PC-9 (cell line): ENCODE results near the gene BTBD18. TPM values are rescaled to one million over a fixed set of nuclear protein-coding genes. Genes with fewer than 3 reads are reported as not detected.
A peak's percentile ranks its signal among the peaks of the same experiment; 100 is the strongest.

Experiments used
- BruUV-seq: library from RNA; stranded (reverse); fragments of 400-500 nt; replicated peaks from 2 replicates; lab custom pipeline; 2021; lab: Mats Ljungman, UMichigan
- CTCF ChIA-PET: fragments of 300-600 bp; sonication (Branson Sonifier 250); formaldehyde crosslinking; loops from one replicate; lab custom pipeline; 2022; ENCODE audit warnings: antibody characterized with exemption; lab: Charles Lee
- POLR2A ChIA-PET: fragments of 300-600 bp; sonication (Branson Sonifier 250); formaldehyde crosslinking; loops from one replicate; lab custom pipeline; 2022; ENCODE audit warnings: antibody characterized with exemption; ENCODE audit not compliant: unreplicated experiment; lab: Charles Lee
- DNase-seq, 2 experiments: peaks; one replicate each; pipeline versions ENCODE4 v3.0.0 to v3.0.0-alpha.2; 2015 to 2022; ENCODE audit warnings: mixed read lengths in 1 of 2
- H2AFZ ChIP-seq: fragments of 200-600 bp; sonication (generic); 2 replicates; pipeline ENCODE4 v1.8.1; 2017; ENCODE audit warnings: antibody characterized with exemption
- H3F3A ChIP-seq: fragments of 200-600 bp; sonication (generic); 2 replicates; pipeline ENCODE4 v1.8.1; 2017; ENCODE audit warnings: antibody characterized with exemption, mild to moderate bottlenecking, low read depth; ENCODE audit not compliant: insufficient read depth
- H3K27ac ChIP-seq: fragments of 200-600 bp; sonication (generic); 2 replicates; pipeline ENCODE4 v1.6.1; 2016; ENCODE audit warnings: mixed run types
- H3K27me3 ChIP-seq: fragments of 200-600 bp; sonication (generic); 2 replicates; pipeline ENCODE4 v1.6.1; 2016; ENCODE audit warnings: low read depth, mixed run types; ENCODE audit not compliant: insufficient read depth
- H3K36me3 ChIP-seq: fragments of 200-600 bp; sonication (generic); 2 replicates; pipeline ENCODE4 v1.6.1; 2016; ENCODE audit warnings: low read depth, mixed run types
- H3K4me1 ChIP-seq: fragments of 200-600 bp; sonication (generic); replicated peaks from 2 replicates; pipeline ENCODE4 v1.6.1; 2016; ENCODE audit warnings: mixed run types; ENCODE audit not compliant: insufficient read depth
- H3K4me2 ChIP-seq: fragments of 200-600 bp; sonication (generic); 2 replicates; pipeline ENCODE4 v1.6.1; 2017; ENCODE audit warnings: mixed run types
- H3K4me3 ChIP-seq: fragments of 200-600 bp; sonication (generic); 2 replicates; pipeline ENCODE4 v1.6.1; 2016; ENCODE audit warnings: mixed run types
- H3K79me2 ChIP-seq: fragments of 200-600 bp; sonication (generic); 2 replicates; pipeline ENCODE4 v1.6.1; 2017; ENCODE audit warnings: low read depth, mixed run types
- H3K9me2 ChIP-seq: fragments of 200-600 bp; sonication (generic); 2 replicates; pipeline ENCODE4 v1.8.1; 2017; ENCODE audit warnings: mild to moderate bottlenecking; ENCODE audit not compliant: insufficient read depth
- H3K9me3 ChIP-seq: fragments of 200-600 bp; sonication (generic); 2 replicates; pipeline ENCODE4 v1.8.1; 2016; ENCODE audit warnings: low read depth; ENCODE audit not compliant: insufficient read depth
- H4K20me1 ChIP-seq: fragments of 200-600 bp; sonication (generic); 2 replicates; pipeline ENCODE4 v1.8.1; 2017; ENCODE audit not compliant: insufficient read depth
- CTCF ChIP-seq: fragments of 200-600 bp; sonication (generic); conservative IDR thresholded peaks from 2 replicates; pipeline ENCODE4 v1.6.1; 2017; ENCODE audit warnings: mixed run types, antibody characterized with exemption, mild to moderate bottlenecking, moderate library complexity
- EZH2 ChIP-seq: fragments of 200-600 bp; sonication (generic); IDR thresholded peaks from 2 replicates; pipeline ENCODE4 v1.8.0; 2017; ENCODE audit warnings: antibody characterized with exemption, low read depth
- intact Hi-C: fragments of 100-400 bp; cut with micrococcal nuclease; formaldehyde crosslinking; loops from one replicate; pipeline ENCODE4 v1.10.0; 2022; ENCODE audit not compliant: unreplicated experiment
- total RNA-seq: library from RNA; stranded (reverse); gene quantifications from 2 replicates; pipeline ENCODE4 v1.2.3, GENCODE V29; 2021

Gene BTBD18
- total RNA-seq, 1 experiment from 2014 or later: not detected

DNA sequence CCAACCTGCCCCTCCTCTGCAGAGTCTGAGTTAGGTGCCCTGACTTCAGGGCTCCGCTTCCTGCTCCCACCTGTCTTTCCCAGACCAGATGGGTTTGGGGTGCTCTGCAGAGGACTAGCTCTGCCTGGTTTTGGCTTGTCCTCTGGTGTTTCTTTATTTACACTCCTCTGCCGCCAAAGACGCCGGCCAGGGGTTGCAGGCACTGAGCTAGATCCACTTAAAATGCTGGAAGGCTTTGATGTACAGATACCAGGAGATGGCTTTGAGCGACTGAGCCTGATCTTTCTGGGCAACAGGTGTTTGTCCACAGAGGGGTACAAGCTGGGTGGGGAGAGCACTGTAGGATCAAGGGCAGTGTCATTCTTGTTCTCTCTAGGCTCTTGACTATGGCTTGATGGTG is 6.4 kb downstream of the BTBD18 start:
- peaks cover 22% of the 10 kb centered on the region for H3K36me3 ChIP-seq
- no peaks in the 10 kb centered on the region for H3K9me2 ChIP-seq
- no peak overlapping the region for H3K4me3 ChIP-seq
- H3K4me1 ChIP-seq: peaks cover 14% of the 10 kb centered on the region
- POLR2A ChIA-PET: interaction anchor here (0.7 kb wide), 1 partner anchor 55 kb away, joined by 4 read pairs; no protein-coding TSS in a partner anchor
- BruUV-seq: no TSS peak
- H3K27ac ChIP-seq: no peak overlapping the region
- no peaks in the 10 kb centered on the region for H3K27me3 ChIP-seq
- H3K9me3 ChIP-seq: no peaks in the 10 kb centered on the region
- no peak for TF ChIP-seq EZH2
- no peak for TF ChIP-seq CTCF
- peaks cover 42% of the 10 kb centered on the region for H3F3A ChIP-seq
- peaks cover 30% of the 10 kb centered on the region for H3K79me2 ChIP-seq
- no peaks in the 10 kb centered on the region for H4K20me1 ChIP-seq
- intact Hi-C loops: no loop called here
- CTCF ChIA-PET: no interaction called here
- no peak for DNase-seq
- H2AFZ ChIP-seq: no peak overlapping the region
- no peak overlapping the region for H3K4me2 ChIP-seq

GRCh38 chr11:57744357-57744756 is 7.3 kb downstream of the BTBD18 start:
- ChIA-PET CTCF (interaction anchor here (0.6 kb wide), 1 partner anchor 51 kb away, joined by 10 read pairs; no protein-coding TSS in a partner anchor), POLR2A (interaction anchor here (0.6 to 0.7 kb wide), 3 partner anchors 20 to 36 kb away, joined by 4 to 9 read pairs (median 5); no protein-coding TSS in a partner anchor)
- Histone ChIP-seq H3K9me2 (no peaks in the 10 kb centered on the region), H3K4me2 (no peak overlapping the region), H3K27ac (no peak overlapping the region), H3K27me3 (no peaks in the 10 kb centered on the region), H4K20me1 (no peaks in the 10 kb centered on the region), H3F3A (peaks cover 48% of the 10 kb centered on the region), H2AFZ (no peak overlapping the region), H3K4me3 (no peak overlapping the region), H3K36me3 (peaks cover 22% of the 10 kb centered on the region), H3K79me2 (peaks cover 30% of the 10 kb centered on the region), H3K4me1 (peaks cover 14% of the 10 kb centered on the region), H3K9me3 (no peaks in the 10 kb centered on the region)
- TF ChIP-seq CTCF (no peak), EZH2 (no peak)
- no TSS peak for BruUV-seq
- no peak for DNase-seq
- intact Hi-C loops: no loop called here

GRCh38 chr11:57742087-57742452 is 9.5 kb downstream of the BTBD18 start:
- POLR2A ChIA-PET: interaction anchor here (0.8 to 1.5 kb wide), 4 partner anchors 19 to 57 kb away, joined by 4 to 21 read pairs (median 8); partner anchors contain the start of genes CTNND1, MED19 and TMX2

More at GRCh38 chr11:57742087-57742452, 9.5 kb downstream of the BTBD18 start:
- Histone ChIP-seq H3K9me3 (no peaks in the 10 kb centered on the region), H3K27ac (peak overlapping the region; percentile 64), H4K20me1 (no peaks in the 10 kb centered on the region), H3K4me1 (peaks cover 14% of the 10 kb centered on the region), H3K36me3 (peaks cover 33% of the 10 kb centered on the region), H3F3A (peaks cover 34% of the 10 kb centered on the region), H3K9me2 (no peaks in the 10 kb centered on the region), H3K79me2 (peaks cover 38% of the 10 kb centered on the region), H2AFZ (peak overlapping the region; percentile 74; the same call in 1 of the 2 replicates), H3K4me2 (peak overlapping the region; percentile 86), H3K27me3 (no peaks in the 10 kb centered on the region), H3K4me3 (peak overlapping the region; percentile 67)
- TF ChIP-seq CTCF: no peak
- TF ChIP-seq EZH2: no peak
- intact Hi-C loops: no loop called here
- CTCF ChIA-PET: interaction anchor here (1.2 to 1.5 kb wide), 2 partner anchors 10 to 59 kb away, joined by 3 to 10 read pairs; partner anchors contain the start of gene BTBD18
- DNase-seq: no peak
- TSS peak; percentile 46 for BruUV-seq
